Lower leg skin (tissue), 3 donors: ENCODE data around the gene PLCB1.

Experiments
- POLR2A ChIP-seq, 2 donors: fragments of 450-650 bp; IDR thresholded peaks; one replicate each; pipeline ENCODE4 v1.6.1; 2016 to 2017; ENCODE audit warnings: antibody characterized with exemption in 2 of 2, mild to moderate bottlenecking in 1 of 2, moderate library complexity in 1 of 2
- TF ChIP-seq, protein P1 (sequence below), 3 donors: fragments of 450-650 bp; IDR thresholded peaks; one replicate each; pipeline ENCODE4 v1.5.1; 2016; ENCODE audit warnings: antibody characterized with exemption in 3 of 3, mild to moderate bottlenecking in 3 of 3, moderate library complexity in 2 of 3

DNA sequence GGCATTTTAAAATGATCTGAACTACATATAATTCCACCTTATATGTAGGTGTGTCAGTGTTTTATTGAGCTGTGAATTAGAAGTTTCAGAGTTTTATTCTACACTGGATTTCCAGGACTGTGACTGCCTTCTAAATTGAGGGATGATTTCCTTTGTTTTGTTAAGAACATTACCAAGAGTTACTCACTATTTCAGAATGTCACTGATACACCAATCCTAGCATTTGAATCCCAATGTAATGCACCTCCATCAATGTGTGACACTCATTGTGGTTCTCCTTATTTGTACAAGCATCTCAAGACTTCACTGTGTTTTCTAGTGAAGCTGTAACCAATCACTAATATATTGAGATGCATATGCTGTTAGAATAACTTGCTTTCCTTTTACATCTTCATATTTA is 86.8 kb downstream of the PLCB1 start:
- TF ChIP-seq, protein P1, sequence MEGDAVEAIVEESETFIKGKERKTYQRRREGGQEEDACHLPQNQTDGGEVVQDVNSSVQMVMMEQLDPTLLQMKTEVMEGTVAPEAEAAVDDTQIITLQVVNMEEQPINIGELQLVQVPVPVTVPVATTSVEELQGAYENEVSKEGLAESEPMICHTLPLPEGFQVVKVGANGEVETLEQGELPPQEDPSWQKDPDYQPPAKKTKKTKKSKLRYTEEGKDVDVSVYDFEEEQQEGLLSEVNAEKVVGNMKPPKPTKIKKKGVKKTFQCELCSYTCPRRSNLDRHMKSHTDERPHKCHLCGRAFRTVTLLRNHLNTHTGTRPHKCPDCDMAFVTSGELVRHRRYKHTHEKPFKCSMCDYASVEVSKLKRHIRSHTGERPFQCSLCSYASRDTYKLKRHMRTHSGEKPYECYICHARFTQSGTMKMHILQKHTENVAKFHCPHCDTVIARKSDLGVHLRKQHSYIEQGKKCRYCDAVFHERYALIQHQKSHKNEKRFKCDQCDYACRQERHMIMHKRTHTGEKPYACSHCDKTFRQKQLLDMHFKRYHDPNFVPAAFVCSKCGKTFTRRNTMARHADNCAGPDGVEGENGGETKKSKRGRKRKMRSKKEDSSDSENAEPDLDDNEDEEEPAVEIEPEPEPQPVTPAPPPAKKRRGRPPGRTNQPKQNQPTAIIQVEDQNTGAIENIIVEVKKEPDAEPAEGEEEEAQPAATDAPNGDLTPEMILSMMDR (IDR thresholded peaks at IDR 0.05) = no peak
- no peak for TF ChIP-seq POLR2A (IDR thresholded peaks at IDR 0.05)
